GM06990 (cell line): ENCODE data around the gene CKAP5.

Experiments used
- DNase-seq: peaks from one replicate; pipeline ENCODE4 v3.0.0-alpha.2; 2011; ENCODE audit not compliant: insufficient read length; ENCODE audit errors: extremely low read depth
- H3K27me3 ChIP-seq: replicated peaks from 2 replicates; pipeline ENCODE4 v1.6.0; 2011; ENCODE audit warnings: low read length; ENCODE audit not compliant: control insufficient read depth, insufficient read depth
- H3K36me3 ChIP-seq: 2 replicates; pipeline ENCODE4 v1.5.1; 2011; ENCODE audit warnings: low read length; ENCODE audit not compliant: control insufficient read depth, insufficient read depth
- H3K4me3 ChIP-seq: replicated peaks from 2 replicates; pipeline ENCODE4 v1.5.1; 2011; ENCODE audit warnings: low read depth, mild to moderate bottlenecking, control low read depth, low read length
- CTCF ChIP-seq: IDR thresholded peaks from 2 replicates; pipeline ENCODE4 v1.5.1; 2011; ENCODE audit warnings: low read length, control low read depth, mild to moderate bottlenecking, inconsistent platforms; ENCODE audit not compliant: insufficient read depth, poor library complexity, severe bottlenecking

CKAP5 gene

GRCh38 chr11:46747150-46747549 is 98.9 kb downstream of the CKAP5 start:
- no peak for TF ChIP-seq CTCF
- Histone ChIP-seq H3K4me3 (no peak overlapping the region), H3K27me3 (no peaks in the 10 kb centered on the region), H3K36me3 (peaks cover 28% of the 10 kb centered on the region)
- no peak for DNase-seq

- DNase-seq: no peak
- H3K4me3 ChIP-seq: no peak overlapping the region
- no peak for TF ChIP-seq CTCF
- H3K27me3 ChIP-seq: no peaks in the 10 kb centered on the region
- peaks cover 33% of the 10 kb centered on the region for H3K36me3 ChIP-seq
Observed at GRCh38 chr11:46745995-46746394, 100.1 kb downstream of the CKAP5 start.

GRCh38 chr11:46745328-46745727 is 100.8 kb downstream of the CKAP5 start:
- no peak for DNase-seq
- Histone ChIP-seq H3K36me3 (peaks cover 30% of the 10 kb centered on the region), H3K27me3 (no peaks in the 10 kb centered on the region), H3K4me3 (no peak overlapping the region)
- TF ChIP-seq CTCF: no peak

GRCh38 chr11:46743693-46744339 is 102.3 kb downstream of the CKAP5 start:
- H3K27me3 ChIP-seq: no peaks in the 10 kb centered on the region
- peaks cover 26% of the 10 kb centered on the region for H3K36me3 ChIP-seq
- no peak for DNase-seq
- no peak overlapping the region for H3K4me3 ChIP-seq
- no peak for TF ChIP-seq CTCF

GRCh38 chr11:46743043-46743442 is 103.0 kb downstream of the CKAP5 start:
- TF ChIP-seq CTCF: no peak
- Histone ChIP-seq H3K4me3 (no peak overlapping the region), H3K27me3 (no peaks in the 10 kb centered on the region), H3K36me3 (peaks cover 24% of the 10 kb centered on the region)
- DNase-seq: no peak
